Cardiac muscle cell (in vitro differentiated cells and primary cell): ENCODE results near the gene APOH. TPM values are rescaled to one million over a fixed set of nuclear protein-coding genes. Genes with fewer than 3 reads are reported as not detected.

Source experiments
- DNase-seq, 2 donors: peaks; one replicate each; pipeline versions ENCODE4 v3.0.0 to v3.0.0-alpha.2; 2010 to 2017; ENCODE audit warnings: low read depth in 1 of 2, low spot score in 1 of 2
- H3K27ac ChIP-seq: fragments of 200-600 bp; sonication (generic); 2 replicates; pipeline ENCODE4 v1.5.1; 2016
- H3K27me3 ChIP-seq: fragments of 200-600 bp; sonication (generic); 2 replicates; pipeline ENCODE4 v1.6.0; 2016; ENCODE audit warnings: control low read depth
- H3K36me3 ChIP-seq: fragments of 200-600 bp; sonication (generic); 2 replicates; pipeline ENCODE4 v1.5.1; 2016; ENCODE audit warnings: control low read depth
- H3K4me1 ChIP-seq: fragments of 200-600 bp; sonication (generic); 2 replicates; pipeline ENCODE4 v1.8.1; 2017; ENCODE audit warnings: low read depth, mild to moderate bottlenecking, mixed run types
- H3K4me3 ChIP-seq: fragments of 200-600 bp; sonication (generic); 2 replicates; pipeline ENCODE4 v1.5.1; 2016; ENCODE audit warnings: mild to moderate bottlenecking
- H3K9me3 ChIP-seq: fragments of 200-600 bp; sonication (generic); 2 replicates; pipeline ENCODE4 v1.5.1; 2017; ENCODE audit warnings: low read depth, mild to moderate bottlenecking, control low read depth
- CTCF ChIP-seq: IDR thresholded peaks from 2 replicates; pipeline ENCODE4 v1.5.1; 2012; ENCODE audit warnings: low read depth, mild to moderate bottlenecking, low read length
- polyA plus RNA-seq: library from polyadenylated mRNA; unstranded; fragments of >200 nt; fragmentation: Nextera tagmentation; extraction: Ambion mirVana; gene quantifications from 2 replicates; pipeline ENCODE4 v1.2.1, GENCODE V29; 2016
- total RNA-seq: library from RNA; depleted of rRNA; stranded (reverse); fragments of >200 nt; gene quantifications from 2 replicates; pipeline ENCODE4 v1.2.3, GENCODE V29; 2016

The APOH gene
- total and polyA plus RNA-seq, 2 experiments from 2014 or later = not detected

GRCh38 chr17:66235377-66235994, 6.3 kb upstream of the APOH start:
- no peak for TF ChIP-seq CTCF
- Histone ChIP-seq H3K4me3 (no peak overlapping the region), H3K4me1 (no peaks in the 10 kb centered on the region), H3K36me3 (no peaks in the 10 kb centered on the region), H3K9me3 (no peaks in the 10 kb centered on the region), H3K27me3 (no peaks in the 10 kb centered on the region), H3K27ac (no peak overlapping the region)
- DNase-seq = no peak

- no peak overlapping the region for H3K4me3 ChIP-seq
- H3K27ac ChIP-seq = no peak overlapping the region
- no peak for DNase-seq
- H3K36me3 ChIP-seq = no peaks in the 10 kb centered on the region
- no peaks in the 10 kb centered on the region for H3K4me1 ChIP-seq
- H3K9me3 ChIP-seq = no peaks in the 10 kb centered on the region
- peaks cover under 1% of the 10 kb centered on the region for H3K27me3 ChIP-seq
- no peak for TF ChIP-seq CTCF
These were observed 5.4 kb upstream of the APOH start for GRCh38 chr17:66234611-66235010.

GRCh38 chr17:66233023-66233753, 4.0 kb upstream of the APOH start:
- H3K36me3 ChIP-seq = no peaks in the 10 kb centered on the region
- TF ChIP-seq CTCF = no peak

GRCh38 chr17:66230922-66231591, 1.8 kb upstream of the APOH start:
- Histone ChIP-seq H3K4me3 (no peak overlapping the region), H3K4me1 (no peaks in the 10 kb centered on the region), H3K27me3 (peaks cover 3% of the 10 kb centered on the region), H3K9me3 (no peaks in the 10 kb centered on the region), H3K36me3 (no peaks in the 10 kb centered on the region), H3K27ac (no peak overlapping the region)
- no peak for DNase-seq
- no peak for TF ChIP-seq CTCF

More at GRCh38 chr17:66233023-66233753, 4.0 kb upstream of the APOH start:
- no peaks in the 10 kb centered on the region for H3K4me1 ChIP-seq
- H3K9me3 ChIP-seq = no peaks in the 10 kb centered on the region
- no peak overlapping the region for H3K4me3 ChIP-seq
- H3K27me3 ChIP-seq = peaks cover 3% of the 10 kb centered on the region
- DNase-seq = no peak
- no peak overlapping the region for H3K27ac ChIP-seq

GRCh38 chr17:66229783-66230538, 746 bp upstream of the APOH start:
- no peaks in the 10 kb centered on the region for H3K4me1 ChIP-seq

More at GRCh38 chr17:66229783-66230538, 746 bp upstream of the APOH start:
- Histone ChIP-seq H3K27me3 (peaks cover 3% of the 10 kb centered on the region), H3K36me3 (no peaks in the 10 kb centered on the region), H3K27ac (no peak overlapping the region), H3K4me3 (no peak overlapping the region), H3K9me3 (no peaks in the 10 kb centered on the region)
- no peak for DNase-seq
- TF ChIP-seq CTCF = no peak
